GM19455 (cell line): ENCODE measurements around the gene LNP1.
A peak's percentile ranks its signal among the peaks of the same experiment; 100 is the strongest.
"Not testable (repeated sequence)": the region's sequence is repeated elsewhere in the genome, so short reads cannot be mapped to it uniquely, and the experiment has no call there.

Experiments
- ATAC-seq: cut with Tn5 transposase; IDR thresholded peaks from one replicate; pipeline ENCODE4 v1.9.1; 2021; ENCODE audit not compliant: unreplicated experiment

The LNP1 gene, protein sequence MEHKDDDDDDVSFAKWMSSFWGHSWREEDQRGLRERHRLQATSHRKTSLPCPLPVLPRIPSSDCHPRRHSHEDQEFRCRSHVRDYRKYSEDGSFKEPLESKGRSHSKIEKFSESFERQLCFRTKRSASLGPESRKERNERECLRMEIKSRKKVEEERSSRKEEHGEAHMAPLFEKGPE

DNA sequence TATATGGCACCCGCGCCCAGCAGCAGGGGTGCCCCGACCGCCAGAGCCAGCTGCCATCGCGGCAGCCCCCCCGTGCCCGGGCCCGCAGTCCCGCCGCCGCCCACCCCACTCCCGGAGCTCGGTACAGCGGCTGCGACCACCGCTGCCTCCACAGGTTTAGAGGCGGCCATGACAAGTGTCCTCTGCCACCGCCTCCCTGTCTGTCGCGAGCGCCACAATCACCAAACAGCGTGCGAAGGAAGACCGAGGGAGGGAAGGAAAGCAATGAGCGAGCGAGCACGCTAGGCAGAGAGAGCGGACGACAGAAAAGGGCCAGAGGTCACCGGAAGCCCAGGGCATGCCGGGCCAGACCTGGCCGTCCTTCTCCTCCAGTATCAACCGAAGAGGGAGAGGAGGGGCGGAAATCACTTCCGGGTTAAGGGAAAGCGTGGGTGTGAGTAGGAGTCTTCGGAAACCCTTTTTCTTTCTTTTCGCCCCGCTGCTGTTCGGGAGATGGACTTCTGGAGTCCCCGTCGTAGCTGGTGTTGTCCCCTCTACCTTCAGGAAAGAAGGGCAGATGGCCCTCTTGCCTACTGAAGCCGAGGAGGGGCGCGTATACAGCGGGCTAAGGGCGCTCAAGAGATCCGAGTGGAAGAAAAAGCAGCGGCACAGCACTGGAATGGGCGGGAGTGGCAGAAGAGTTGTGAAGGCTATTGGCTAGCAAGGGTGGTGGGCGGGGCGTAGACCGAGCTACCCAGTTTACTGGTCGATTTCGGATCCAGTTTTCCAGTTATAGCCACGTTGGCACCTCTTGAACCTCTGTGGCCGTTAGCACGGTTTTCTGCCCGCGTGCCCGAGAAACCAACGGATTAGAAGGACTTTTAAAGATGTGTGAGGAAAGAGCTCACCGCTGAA is at the start of gene LNP1, which contains the start of gene TOMM70:
LNP1 (plus strand) TSS at position 760 of the 894 bp plus-strand sequence. CDS start 28,191 bp downstream, outside the sequence.
TOMM70 (minus strand) TSS at position 310 of the 894 bp plus-strand sequence; CDS start at position 170, 140 bp downstream.
- peak; percentile 90 for ATAC-seq

- not testable (repeated sequence) for ATAC-seq
Measured at GRCh38 chr3:100351770-100352169, 49.6 kb upstream of the LNP1 start.

- ATAC-seq = no peak
Measured at GRCh38 chr3:100352296-100353231, 48.8 kb upstream of the LNP1 start.

DNA sequence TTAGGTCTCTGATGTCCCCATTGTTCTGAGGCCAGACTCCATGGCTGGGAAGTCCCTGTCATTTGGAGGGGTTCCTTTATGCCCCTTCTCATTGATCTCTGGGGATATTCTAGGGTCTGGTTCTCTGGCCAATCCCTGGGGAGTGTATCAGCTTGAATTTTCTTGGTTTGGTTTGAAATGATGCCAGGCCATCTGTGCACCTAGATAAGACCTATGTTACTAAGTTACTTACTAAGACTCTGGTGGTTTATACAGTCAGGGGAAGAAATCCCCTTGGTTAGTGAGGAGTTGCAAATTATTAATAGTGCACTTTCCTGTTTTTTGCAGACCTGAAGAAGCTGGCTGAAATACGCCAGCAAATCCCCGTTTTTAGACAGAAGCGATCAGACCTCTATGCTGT is 46.5 kb upstream of the LNP1 start:
- ATAC-seq = no peak

GRCh38 chr3:100358413-100358812 is 42.9 kb upstream of the LNP1 start:
- no peak for ATAC-seq

DNA sequence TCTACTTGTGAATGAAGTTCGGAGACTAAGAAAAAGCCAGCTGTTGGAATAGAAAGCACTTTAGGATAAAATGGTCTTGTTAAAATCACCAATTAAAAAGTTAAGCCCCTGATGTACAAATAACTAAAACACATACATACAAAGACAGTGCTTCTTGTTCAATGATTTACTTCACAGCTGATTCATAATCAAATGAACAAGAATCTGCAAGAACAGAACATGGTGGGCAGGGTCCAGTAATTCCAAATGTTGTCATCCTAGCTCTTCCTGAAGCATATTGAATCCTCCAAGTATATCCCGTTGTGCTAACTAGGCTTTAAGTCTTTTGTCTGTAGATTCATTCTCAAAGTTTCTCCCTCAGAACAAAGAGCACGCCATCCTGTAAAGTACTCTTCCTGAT is 42.3 kb upstream of the LNP1 start:
- ATAC-seq = no peak

GRCh38 chr3:100360757-100361496 is 40.4 kb upstream of the LNP1 start:
- ATAC-seq = no peak

GRCh38 chr3:100361897-100362296 is 39.4 kb upstream of the LNP1 start:
- ATAC-seq = no peak

GRCh38 chr3:100364421-100364820 is 36.9 kb upstream of the LNP1 start:
- ATAC-seq = no peak

DNA sequence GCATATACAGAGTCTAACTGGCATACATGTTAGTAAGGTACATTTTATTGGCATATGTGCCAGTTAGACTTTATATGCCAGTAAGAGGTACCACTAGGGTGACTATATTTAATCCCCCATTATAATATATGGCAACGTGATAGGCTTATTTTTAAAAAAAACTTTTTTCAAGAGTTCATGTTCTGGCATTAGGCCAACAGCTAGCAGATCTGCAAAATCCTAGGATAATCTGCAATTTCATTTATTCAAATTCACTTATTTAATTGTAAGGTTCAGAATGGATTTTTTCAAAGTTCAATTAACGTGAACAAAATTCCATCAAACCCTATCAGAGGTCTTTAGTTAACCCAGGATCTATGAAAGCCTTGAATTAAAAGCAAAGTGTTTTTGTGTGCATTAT is 34.9 kb upstream of the LNP1 start:
- no peak for ATAC-seq

DNA sequence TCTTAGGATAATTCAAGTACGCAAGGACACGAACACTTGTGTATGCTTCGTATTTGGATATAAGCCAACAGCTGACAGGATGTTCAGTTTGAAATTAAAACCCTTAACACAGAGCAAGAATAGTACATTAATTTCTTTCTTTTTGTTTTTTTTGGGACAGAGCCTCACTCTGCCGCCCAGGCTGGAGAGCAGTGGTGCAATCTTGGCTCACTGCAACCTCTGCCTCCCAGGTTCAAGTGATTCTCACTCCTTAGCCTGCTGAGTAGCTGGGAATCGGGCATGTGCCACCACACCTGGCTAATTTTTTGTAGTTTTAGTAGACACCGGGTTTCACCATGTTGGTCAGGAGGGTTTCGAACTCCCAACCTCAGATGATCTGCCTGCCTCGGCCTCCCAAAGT is 32.9 kb upstream of the LNP1 start:
- ATAC-seq = no peak

GRCh38 chr3:100370756-100371155 is 30.6 kb upstream of the LNP1 start:
- ATAC-seq = no peak

- no peak for ATAC-seq
Measured at GRCh38 chr3:100374521-100374920, 26.8 kb upstream of the LNP1 start.

GRCh38 chr3:100376301-100376700 is 25.0 kb upstream of the LNP1 start:
- ATAC-seq = no peak

- no peak for ATAC-seq
Measured at GRCh38 chr3:100384733-100385525, 16.4 kb upstream of the LNP1 start.

GRCh38 chr3:100386437-100387074 is 14.8 kb upstream of the LNP1 start:
- no peak for ATAC-seq

DNA sequence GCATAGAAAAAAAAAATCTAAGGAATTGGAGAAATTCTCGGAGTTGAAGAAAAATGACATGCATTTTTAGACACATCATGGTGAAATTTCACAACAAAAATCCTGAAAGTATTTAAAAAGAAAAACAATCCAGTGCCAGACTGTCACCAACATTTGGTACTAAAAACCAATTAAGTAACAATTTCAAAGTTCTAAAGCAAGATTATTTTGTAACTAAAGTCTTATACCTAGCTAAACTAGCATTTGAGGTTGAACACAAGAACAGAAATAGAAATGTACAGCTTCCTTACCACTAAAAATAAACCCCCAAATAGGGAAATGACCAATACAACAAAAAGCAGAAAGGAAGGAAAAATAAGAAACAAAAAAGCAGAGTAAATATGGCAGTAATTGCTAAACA is 12.3 kb upstream of the LNP1 start:
- ATAC-seq = no peak

DNA sequence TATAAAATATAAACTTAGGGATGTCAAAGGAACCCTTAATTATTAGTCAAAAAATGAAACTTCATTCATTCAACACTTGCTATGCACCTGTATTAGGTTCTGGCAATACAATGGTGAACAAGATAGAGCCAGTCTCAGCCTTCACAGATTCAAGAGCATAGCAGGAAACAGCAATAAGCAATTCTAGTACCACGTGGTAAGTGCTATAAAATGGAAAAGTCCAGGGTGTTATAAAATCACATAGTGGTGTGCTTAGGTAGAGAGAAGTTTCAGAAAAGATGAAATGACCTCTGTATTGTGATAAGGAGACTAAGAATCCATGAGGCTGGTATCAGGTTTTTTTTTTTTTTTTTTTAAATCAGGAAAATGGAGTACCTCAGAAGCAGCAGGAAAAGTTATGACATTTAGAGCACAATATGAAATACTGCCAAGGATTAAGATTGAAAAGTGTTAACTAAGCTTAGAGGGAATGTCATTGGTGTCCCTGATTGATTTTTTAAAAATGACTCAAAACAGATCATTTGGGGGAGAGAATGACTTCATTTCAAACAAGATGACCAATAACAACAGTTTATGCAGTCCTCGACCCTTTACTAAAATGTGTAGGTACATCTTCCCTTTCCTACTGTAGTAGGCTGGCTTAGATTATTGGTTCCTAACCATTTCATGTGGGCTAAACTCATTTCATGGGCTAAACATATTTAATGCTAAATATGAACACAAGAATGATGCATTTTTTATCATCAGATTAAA is 5.5 kb upstream of the LNP1 start:
- no peak for ATAC-seq

DNA sequence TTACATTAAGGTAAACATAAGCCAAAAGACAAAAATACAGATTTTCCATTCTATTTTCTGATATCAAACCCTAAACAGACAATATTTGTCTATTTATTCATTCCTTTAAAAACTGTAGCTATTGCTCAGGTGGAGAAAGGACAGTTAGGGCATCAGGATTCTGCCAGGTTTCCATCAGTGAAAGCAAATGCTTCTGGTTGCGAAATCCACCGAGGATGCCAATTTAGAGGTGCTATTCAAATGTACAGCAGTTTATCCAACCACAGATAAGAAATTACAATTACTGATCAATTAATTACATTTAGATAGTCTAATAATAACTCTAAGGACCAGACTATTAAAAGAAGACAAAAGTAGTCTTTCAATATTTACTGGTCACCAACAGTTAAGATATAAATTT is 4.4 kb upstream of the LNP1 start:
- ATAC-seq = no peak
